Measurements from ENCODE around the gene CFAP410.

DNA sequence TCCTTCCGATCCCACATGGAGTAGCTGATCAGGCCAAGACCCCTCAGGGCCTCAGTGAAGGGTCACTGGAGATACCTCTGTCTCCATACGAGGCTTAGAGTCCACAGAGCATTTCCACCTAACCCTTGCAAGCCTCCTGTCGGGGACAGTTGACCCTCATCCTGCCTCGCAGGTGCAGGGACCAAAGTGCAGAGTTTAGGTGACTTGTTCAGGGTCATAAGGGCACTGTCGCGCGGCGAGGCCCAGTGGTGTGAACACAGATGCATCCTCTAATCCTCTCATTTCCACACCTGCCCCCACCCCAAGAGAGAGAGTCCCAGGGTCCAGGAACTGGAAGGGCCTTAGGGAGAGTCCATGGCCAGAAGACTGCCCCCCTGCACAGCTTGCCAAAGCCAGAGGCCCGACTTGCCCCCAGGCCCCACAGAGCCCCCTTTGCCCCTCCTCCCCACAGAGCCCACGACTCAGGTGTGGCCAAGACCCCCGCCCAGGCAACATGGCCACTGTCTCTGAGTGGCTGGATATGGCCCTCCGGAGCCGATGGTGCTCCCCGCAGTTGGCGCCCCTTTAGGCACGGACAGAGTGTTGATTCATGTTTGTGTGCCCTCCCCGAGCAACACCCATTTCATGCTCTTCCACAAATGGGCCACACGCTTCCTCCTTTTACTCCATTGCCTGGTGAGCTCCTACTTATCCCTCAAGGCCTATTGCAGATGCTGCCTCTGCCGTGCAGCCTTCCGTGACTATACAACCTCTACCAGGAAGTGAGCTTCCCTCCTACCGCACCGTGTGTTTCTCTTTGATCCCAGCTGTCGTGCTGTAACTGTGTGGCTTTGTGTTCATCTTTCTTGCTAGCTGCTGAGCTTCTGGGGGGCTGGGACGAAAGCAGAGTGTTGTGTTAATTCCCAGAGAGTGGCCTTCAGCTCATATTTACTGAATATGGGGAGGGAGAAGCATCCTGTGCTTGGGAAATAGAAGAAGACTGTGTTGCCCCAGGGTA is 15.9 kb upstream of the CFAP410 start:
- TF ChIP-seq, protein P1, sequence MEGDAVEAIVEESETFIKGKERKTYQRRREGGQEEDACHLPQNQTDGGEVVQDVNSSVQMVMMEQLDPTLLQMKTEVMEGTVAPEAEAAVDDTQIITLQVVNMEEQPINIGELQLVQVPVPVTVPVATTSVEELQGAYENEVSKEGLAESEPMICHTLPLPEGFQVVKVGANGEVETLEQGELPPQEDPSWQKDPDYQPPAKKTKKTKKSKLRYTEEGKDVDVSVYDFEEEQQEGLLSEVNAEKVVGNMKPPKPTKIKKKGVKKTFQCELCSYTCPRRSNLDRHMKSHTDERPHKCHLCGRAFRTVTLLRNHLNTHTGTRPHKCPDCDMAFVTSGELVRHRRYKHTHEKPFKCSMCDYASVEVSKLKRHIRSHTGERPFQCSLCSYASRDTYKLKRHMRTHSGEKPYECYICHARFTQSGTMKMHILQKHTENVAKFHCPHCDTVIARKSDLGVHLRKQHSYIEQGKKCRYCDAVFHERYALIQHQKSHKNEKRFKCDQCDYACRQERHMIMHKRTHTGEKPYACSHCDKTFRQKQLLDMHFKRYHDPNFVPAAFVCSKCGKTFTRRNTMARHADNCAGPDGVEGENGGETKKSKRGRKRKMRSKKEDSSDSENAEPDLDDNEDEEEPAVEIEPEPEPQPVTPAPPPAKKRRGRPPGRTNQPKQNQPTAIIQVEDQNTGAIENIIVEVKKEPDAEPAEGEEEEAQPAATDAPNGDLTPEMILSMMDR (IDR thresholded peaks at IDR 0.05) = no peak
- TF ChIP-seq POLR2A (IDR thresholded peaks at IDR 0.05) = no peak

Measured in heart left ventricle (tissue), 13 donors.